K562 (cell line): ENCODE results near the gene COL20A1. TPM values are rescaled to one million over a fixed set of nuclear protein-coding genes. Genes with fewer than 3 reads are reported as not detected.

Experiments
- COPS2 ChIP-seq: fragments of 450-650 bp; conservative IDR thresholded peaks from 2 replicates; pipeline ENCODE4 v1.6.1; 2016; ENCODE audit warnings: mild to moderate bottlenecking, moderate library complexity
- HDAC2 ChIP-seq: fragments of 450-650 bp; IDR thresholded peaks from 2 replicates; pipeline ENCODE4 v1.6.1; 2016; ENCODE audit warnings: mild to moderate bottlenecking
- HIVEP1 ChIP-seq: fragments of 250-450 bp; sonication (Bioruptor Pico); IDR thresholded peaks from 2 replicates; pipeline ENCODE4 v1.4.0; 2020; ENCODE audit warnings: mild to moderate bottlenecking
- HMGN3 ChIP-seq: IDR thresholded peaks from 2 replicates; pipeline ENCODE4 v1.6.1; 2011; ENCODE audit warnings: borderline replicate concordance, low read depth, mild to moderate bottlenecking, mixed read lengths, low read length; ENCODE audit not compliant: insufficient read length; ENCODE audit errors: extremely low read depth
- MEF2A ChIP-seq: IDR thresholded peaks from 2 replicates; pipeline ENCODE4 v1.6.1; 2011; ENCODE audit warnings: low read depth, mild to moderate bottlenecking, low read length, moderate library complexity; ENCODE audit not compliant: control insufficient read depth
- NONO ChIP-seq, 2 experiments: fragments of 200-400 bp in 1 of 2; fragments of 450-650 bp in 1 of 2; formaldehyde crosslinking in 1 of 2; IDR thresholded peaks; 2 replicates each; pipeline ENCODE4 v1.6.1; 2017; ENCODE audit warnings: low read depth in 2 of 2, mild to moderate bottlenecking in 2 of 2, moderate library complexity in 2 of 2, low read length in 1 of 2
- PHTF2 ChIP-seq: fragments of 250-450 bp; sonication (Bioruptor Pico); IDR thresholded peaks from 2 replicates; pipeline ENCODE4 v1.5.0; 2021; ENCODE audit warnings: mild to moderate bottlenecking
- RAD51 ChIP-seq: fragments of 450-650 bp; IDR thresholded peaks from 2 replicates; pipeline ENCODE4 v1.7.1; 2016; ENCODE audit warnings: low read depth, mild to moderate bottlenecking, borderline replicate concordance
- RCOR1 ChIP-seq, 2 experiments: IDR thresholded peaks; 2 replicates each; pipeline ENCODE4 v1.6.1; 2012; ENCODE audit warnings: low read depth in 2 of 2, low read length in 2 of 2, borderline replicate concordance in 1 of 2, improper control_type of control experiment in 1 of 2
- SIN3A ChIP-seq, 2 experiments: fragments of 150-350 bp in 1 of 2; IDR thresholded peaks; 2 replicates each; pipeline ENCODE4 v1.6.1; 2011 to 2016; ENCODE audit warnings: borderline replicate concordance in 2 of 2, low read depth in 2 of 2, low read length in 2 of 2, mild to moderate bottlenecking in 2 of 2, moderate library complexity in 2 of 2; ENCODE audit not compliant: control insufficient read depth in 1 of 2
- TAL1 ChIP-seq: fragments of 450-650 bp; IDR thresholded peaks from 2 replicates; pipeline ENCODE4 v1.6.1; 2016; ENCODE audit warnings: mild to moderate bottlenecking
- TEAD2 ChIP-seq: fragments of 450-650 bp; IDR thresholded peaks from 2 replicates; pipeline ENCODE4 v1.6.1; 2016; ENCODE audit warnings: missing genetic modification characterization, control low read depth, missing compliant biosample characterization
- ZKSCAN1 ChIP-seq: fragments of 150-350 bp; IDR thresholded peaks from 2 replicates; pipeline ENCODE4 v1.6.1; 2016; ENCODE audit warnings: low read depth, low read length
- ZKSCAN8 ChIP-seq: fragments of 200-800 bp; sonication (Bioruptor generic); IDR thresholded peaks from 2 replicates; pipeline ENCODE4 v1.6.1; 2016; ENCODE audit warnings: missing genetic modification characterization, missing compliant biosample characterization
- ZNF12 ChIP-seq: sonication (generic); formaldehyde crosslinking; IDR thresholded peaks from 2 replicates; pipeline ENCODE4 v1.4.0; 2020; ENCODE audit warnings: mild to moderate bottlenecking, missing genetic modification reagents
- ZNF282 ChIP-seq: sonication (generic); formaldehyde crosslinking; IDR thresholded peaks from 2 replicates; pipeline ENCODE4 v1.8.1; 2023; ENCODE audit warnings: missing genetic modification reagents
- ZNF584 ChIP-seq: fragments of 200-800 bp; sonication (Bioruptor generic); IDR thresholded peaks from 2 replicates; pipeline ENCODE4 v1.6.1; 2016; ENCODE audit warnings: low read depth, mild to moderate bottlenecking, missing genetic modification characterization, missing compliant biosample characterization
- ZNF77 ChIP-seq: fragments of 250-450 bp; sonication (Bioruptor Pico); IDR thresholded peaks from 2 replicates; pipeline ENCODE4 v1.5.0; 2020
- polyA plus RNA-seq, 8 experiments: library from polyadenylated mRNA; depleted of rRNA in 4 of 8; stranded (reverse) in 5 of 8; unstranded in 3 of 8; fragments of >200 nt; fragmentation: Nextera tagmentation in 2 of 8; fragmentation: Illumina TruSeq in 1 of 8; extraction: Ambion mirVana in 2 of 8; extraction: Trizol in 1 of 8; gene quantifications; 2 replicates each; pipeline versions ENCODE4 v1.2.1 to v1.2.3, GENCODE V29; 2011 to 2014; ENCODE audit warnings: inconsistent platforms in 1 of 8, missing spikeins in 1 of 8
- total RNA-seq, 7 experiments: library from RNA; depleted of rRNA in 6 of 7; stranded (reverse); fragments of >200 nt in 6 of 7; fragmentation: Illumina TruSeq in 2 of 7; extraction: Trizol in 2 of 7; gene quantifications; 2 replicates each; pipeline versions ENCODE4 v1.2.1 to v1.2.3, GENCODE V29; 2011 to 2021; ENCODE audit warnings: low replicate concordance in 1 of 7
- TF ChIP-seq, protein P1 (sequence below): fragments of 450-650 bp; conservative IDR thresholded peaks from 2 replicates; pipeline ENCODE4 v1.6.1; 2016; ENCODE audit warnings: missing genetic modification characterization, low read depth, mild to moderate bottlenecking, control low read depth, missing compliant biosample characterization
- TF ChIP-seq, protein P2 (sequence below): sonication (generic); formaldehyde crosslinking; IDR thresholded peaks from 2 replicates; pipeline ENCODE4 v1.8.0; 2022; ENCODE audit warnings: mild to moderate bottlenecking, low read depth, missing genetic modification reagents
- TF ChIP-seq, protein P3 (sequence below): fragments of 450-650 bp; IDR thresholded peaks from 2 replicates; pipeline ENCODE4 v1.7.1; 2018; ENCODE audit warnings: mild to moderate bottlenecking, low read depth; ENCODE audit not compliant: partially characterized antibody
- TF ChIP-seq, protein P4 (sequence below): sonication (generic); formaldehyde crosslinking; IDR thresholded peaks from 2 replicates; pipeline ENCODE4 v1.8.0; 2022; ENCODE audit warnings: missing genetic modification reagents, mild to moderate bottlenecking, borderline replicate concordance

COL20A1 gene
- total and polyA plus RNA-seq, 9 of the 15 experiments (the other 6 are each of a cell fraction or from before 2014, with no cell fraction given) = not detected

DNA sequence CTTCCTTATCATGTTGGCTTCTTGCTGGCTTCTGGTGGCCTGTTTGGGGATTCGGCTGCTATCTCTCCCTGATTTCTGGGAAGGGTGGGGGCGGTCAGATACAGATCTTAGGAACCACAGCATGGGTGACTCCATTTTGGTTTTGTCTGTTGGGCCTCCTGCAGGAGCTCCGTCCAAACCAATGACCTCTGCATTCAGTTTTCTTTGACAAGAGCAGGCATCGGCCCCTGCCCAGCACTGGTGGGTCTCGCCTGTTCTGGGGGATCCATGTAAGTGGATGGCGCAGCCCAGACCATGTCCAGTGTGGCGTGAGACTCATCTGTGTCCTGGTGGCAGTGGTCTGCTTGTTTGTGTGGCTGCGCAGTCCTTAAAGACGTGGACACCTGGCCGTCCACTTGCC, 29.0 kb upstream of the COL20A1 start (continued):
- TF ChIP-seq, protein P1, sequence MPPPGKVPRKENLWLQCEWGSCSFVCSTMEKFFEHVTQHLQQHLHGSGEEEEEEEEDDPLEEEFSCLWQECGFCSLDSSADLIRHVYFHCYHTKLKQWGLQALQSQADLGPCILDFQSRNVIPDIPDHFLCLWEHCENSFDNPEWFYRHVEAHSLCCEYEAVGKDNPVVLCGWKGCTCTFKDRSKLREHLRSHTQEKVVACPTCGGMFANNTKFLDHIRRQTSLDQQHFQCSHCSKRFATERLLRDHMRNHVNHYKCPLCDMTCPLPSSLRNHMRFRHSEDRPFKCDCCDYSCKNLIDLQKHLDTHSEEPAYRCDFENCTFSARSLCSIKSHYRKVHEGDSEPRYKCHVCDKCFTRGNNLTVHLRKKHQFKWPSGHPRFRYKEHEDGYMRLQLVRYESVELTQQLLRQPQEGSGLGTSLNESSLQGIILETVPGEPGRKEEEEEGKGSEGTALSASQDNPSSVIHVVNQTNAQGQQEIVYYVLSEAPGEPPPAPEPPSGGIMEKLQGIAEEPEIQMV = peak; percentile 76
- TF ChIP-seq TEAD2 (0 out of 2 replicates have a peak, but pooled peaks have one; percentile 45), HIVEP1 (CRISPR knock-in tag) (peak; percentile 96), ZNF12 (CRISPR knock-in tag) (no peak), ZKSCAN8 (CRISPR knock-in tag) (no peak), TAL1 (no peak), ZKSCAN1 (no peak), ZNF282 (CRISPR knock-in tag) (no peak), COPS2 (no peak), PHTF2 (CRISPR knock-in tag) (peak; percentile 56; the same call in 1 of the 2 replicates), RCOR1 (IDR thresholded peaks at IDR 0.05; ENCODE audit: borderline replicate concordance in 1 of 2, low read depth in 2 of 2, low read length in 2 of 2) (peak in 1 of 2 experiments; percentile 81; a peak in 2 of 4 replicates), HMGN3 (no peak), ZNF77 (CRISPR knock-in tag) (no peak), RAD51 (no peak), ZNF584 (CRISPR knock-in tag) (no peak), NONO (IDR thresholded peaks at IDR 0.05; ENCODE audit: low read depth in 2 of 2, low read length in 1 of 2) (no peak), SIN3A (IDR thresholded peaks at IDR 0.05; ENCODE audit: borderline replicate concordance in 2 of 2, control insufficient read depth in 1 of 2, low read depth in 2 of 2, low read length in 2 of 2) (no peak), HDAC2 (no peak), MEF2A (no peak)
- TF ChIP-seq, protein P2, sequence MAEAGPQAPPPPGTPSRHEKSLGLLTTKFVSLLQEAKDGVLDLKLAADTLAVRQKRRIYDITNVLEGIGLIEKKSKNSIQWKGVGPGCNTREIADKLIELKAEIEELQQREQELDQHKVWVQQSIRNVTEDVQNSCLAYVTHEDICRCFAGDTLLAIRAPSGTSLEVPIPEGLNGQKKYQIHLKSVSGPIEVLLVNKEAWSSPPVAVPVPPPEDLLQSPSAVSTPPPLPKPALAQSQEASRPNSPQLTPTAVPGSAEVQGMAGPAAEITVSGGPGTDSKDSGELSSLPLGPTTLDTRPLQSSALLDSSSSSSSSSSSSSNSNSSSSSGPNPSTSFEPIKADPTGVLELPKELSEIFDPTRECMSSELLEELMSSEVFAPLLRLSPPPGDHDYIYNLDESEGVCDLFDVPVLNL (CRISPR knock-in tag) = no peak
- TF ChIP-seq, protein P3, sequence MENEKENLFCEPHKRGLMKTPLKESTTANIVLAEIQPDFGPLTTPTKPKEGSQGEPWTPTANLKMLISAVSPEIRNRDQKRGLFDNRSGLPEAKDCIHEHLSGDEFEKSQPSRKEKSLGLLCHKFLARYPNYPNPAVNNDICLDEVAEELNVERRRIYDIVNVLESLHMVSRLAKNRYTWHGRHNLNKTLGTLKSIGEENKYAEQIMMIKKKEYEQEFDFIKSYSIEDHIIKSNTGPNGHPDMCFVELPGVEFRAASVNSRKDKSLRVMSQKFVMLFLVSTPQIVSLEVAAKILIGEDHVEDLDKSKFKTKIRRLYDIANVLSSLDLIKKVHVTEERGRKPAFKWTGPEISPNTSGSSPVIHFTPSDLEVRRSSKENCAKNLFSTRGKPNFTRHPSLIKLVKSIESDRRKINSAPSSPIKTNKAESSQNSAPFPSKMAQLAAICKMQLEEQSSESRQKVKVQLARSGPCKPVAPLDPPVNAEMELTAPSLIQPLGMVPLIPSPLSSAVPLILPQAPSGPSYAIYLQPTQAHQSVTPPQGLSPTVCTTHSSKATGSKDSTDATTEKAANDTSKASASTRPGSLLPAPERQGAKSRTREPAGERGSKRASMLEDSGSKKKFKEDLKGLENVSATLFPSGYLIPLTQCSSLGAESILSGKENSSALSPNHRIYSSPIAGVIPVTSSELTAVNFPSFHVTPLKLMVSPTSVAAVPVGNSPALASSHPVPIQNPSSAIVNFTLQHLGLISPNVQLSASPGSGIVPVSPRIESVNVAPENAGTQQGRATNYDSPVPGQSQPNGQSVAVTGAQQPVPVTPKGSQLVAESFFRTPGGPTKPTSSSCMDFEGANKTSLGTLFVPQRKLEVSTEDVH = no peak
- TF ChIP-seq, protein P4, sequence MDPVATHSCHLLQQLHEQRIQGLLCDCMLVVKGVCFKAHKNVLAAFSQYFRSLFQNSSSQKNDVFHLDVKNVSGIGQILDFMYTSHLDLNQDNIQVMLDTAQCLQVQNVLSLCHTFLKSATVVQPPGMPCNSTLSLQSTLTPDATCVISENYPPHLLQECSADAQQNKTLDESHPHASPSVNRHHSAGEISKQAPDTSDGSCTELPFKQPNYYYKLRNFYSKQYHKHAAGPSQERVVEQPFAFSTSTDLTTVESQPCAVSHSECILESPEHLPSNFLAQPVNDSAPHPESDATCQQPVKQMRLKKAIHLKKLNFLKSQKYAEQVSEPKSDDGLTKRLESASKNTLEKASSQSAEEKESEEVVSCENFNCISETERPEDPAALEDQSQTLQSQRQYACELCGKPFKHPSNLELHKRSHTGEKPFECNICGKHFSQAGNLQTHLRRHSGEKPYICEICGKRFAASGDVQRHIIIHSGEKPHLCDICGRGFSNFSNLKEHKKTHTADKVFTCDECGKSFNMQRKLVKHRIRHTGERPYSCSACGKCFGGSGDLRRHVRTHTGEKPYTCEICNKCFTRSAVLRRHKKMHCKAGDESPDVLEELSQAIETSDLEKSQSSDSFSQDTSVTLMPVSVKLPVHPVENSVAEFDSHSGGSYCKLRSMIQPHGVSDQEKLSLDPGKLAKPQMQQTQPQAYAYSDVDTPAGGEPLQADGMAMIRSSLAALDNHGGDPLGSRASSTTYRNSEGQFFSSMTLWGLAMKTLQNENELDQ (CRISPR knock-in tag) = no peak
